ENCODE data around the gene EVPLL.
"Not testable (repeated sequence)": the region's sequence is repeated elsewhere in the genome, so short reads cannot be mapped to it uniquely, and the experiment has no call there.

DNA sequence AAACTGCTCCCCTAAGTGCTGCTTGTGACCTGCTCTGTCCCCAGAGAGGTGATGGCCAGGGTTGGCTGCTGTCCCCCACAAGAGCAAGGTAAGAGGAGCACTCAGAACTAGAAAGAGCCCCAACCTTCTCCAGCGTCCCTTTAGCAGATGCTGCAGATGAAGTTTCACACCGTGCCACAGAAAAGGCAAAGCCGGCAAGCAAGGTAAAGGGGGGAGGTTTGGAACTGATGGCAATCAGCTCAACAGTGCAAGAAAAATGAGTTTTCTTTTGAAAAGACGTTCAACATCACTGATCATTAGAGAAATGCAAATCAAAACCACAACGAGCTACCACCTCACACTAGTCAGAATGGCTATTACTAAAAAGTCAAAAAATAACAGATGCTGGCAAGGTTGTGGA is 26.0 kb downstream of the EVPLL start:
- TF ChIP-seq POLR2A (IDR thresholded peaks at IDR 0.05); CTCF (IDR thresholded peaks at IDR 0.05 in 8 of 11, conservative IDR thresholded peaks at IDR 0.05 in 3 of 11): not testable (repeated sequence)

Data from spleen (tissue), 7 donors.